SK-N-DZ (cell line): ENCODE results near the gene RBFOX1.

Source experiments
- DNase-seq: peaks from one replicate; pipeline ENCODE4 v3.0.0-alpha.2; 2015; ENCODE audit warnings: low spot score

RBFOX1 gene

DNA sequence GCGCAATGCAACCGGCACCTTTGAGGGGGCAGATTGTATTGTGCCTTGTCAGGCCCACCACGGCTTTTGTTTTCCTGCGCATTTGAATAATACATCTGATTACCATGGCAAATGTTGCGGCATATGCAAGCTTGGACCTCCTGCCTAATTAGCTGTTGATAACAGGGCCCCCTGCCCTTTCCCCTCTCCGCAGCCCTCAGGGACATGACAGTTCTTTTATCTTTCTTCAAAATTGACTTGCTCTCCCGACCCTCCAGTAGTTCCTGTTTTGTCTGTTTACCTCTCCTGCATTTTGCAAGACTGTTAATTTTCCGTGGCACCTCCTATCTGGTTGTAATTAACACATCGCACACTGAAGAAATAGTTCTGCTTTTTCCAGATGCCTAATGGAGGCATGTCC lies 86.8 kb downstream of the RBFOX1 start:
- DNase-seq = no peak

DNA sequence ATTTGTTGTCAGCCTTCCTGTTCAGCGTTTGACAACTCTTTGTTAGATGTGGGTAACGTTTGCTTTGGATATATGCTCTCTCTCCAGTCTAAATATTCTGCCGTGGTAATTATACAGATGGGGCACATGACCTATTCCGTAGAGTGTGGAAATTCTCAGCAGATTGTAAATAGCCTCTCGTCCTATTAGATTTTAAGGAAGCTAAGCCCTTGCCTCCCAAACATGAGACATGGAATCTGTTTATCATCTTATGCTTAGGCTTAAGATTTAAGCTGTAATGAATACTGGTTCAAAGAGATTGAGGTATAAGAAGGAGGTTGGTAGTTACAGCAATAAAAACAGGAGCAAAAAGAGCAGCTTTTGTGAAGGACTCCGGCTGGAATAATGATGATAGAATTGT lies 87.4 kb downstream of the RBFOX1 start:
- no peak for DNase-seq

DNA sequence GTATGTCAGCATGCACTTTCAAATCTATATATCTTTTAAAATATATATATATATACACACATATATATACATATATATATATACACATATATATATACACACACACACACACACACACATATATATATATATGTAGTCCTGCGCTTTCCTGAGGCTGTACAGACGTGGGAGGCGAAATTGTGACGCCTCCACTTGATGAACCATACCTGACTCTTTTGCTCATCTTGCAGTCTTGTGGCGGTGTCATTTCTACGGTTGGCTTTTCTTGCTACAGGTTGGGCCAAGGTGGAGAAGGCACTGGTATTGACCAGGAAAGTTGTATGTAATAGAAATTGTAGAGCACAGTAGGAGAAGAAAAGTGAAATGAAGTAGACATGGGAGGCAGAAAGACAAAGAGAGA lies 88.2 kb downstream of the RBFOX1 start:
- DNase-seq = no peak

DNA sequence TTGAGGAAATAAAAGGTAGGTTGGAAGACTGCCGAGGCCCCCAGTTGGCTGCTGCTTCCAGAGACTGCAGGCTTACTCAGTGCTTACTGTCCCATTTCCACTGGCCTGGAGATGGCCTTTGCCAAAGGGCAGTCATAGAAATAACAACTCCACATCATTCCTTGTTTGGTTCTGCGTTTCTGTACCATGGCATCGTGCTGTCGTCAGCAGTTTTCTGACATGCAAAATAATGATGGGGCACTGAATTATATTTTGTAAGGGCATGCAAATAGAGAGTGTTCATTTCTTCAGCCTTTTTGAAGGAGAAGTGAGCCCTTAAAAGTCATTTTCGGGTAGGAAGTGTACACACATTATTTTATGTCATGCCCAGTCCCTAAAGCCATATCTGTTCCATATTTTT lies 88.9 kb downstream of the RBFOX1 start:
- no peak for DNase-seq

DNA sequence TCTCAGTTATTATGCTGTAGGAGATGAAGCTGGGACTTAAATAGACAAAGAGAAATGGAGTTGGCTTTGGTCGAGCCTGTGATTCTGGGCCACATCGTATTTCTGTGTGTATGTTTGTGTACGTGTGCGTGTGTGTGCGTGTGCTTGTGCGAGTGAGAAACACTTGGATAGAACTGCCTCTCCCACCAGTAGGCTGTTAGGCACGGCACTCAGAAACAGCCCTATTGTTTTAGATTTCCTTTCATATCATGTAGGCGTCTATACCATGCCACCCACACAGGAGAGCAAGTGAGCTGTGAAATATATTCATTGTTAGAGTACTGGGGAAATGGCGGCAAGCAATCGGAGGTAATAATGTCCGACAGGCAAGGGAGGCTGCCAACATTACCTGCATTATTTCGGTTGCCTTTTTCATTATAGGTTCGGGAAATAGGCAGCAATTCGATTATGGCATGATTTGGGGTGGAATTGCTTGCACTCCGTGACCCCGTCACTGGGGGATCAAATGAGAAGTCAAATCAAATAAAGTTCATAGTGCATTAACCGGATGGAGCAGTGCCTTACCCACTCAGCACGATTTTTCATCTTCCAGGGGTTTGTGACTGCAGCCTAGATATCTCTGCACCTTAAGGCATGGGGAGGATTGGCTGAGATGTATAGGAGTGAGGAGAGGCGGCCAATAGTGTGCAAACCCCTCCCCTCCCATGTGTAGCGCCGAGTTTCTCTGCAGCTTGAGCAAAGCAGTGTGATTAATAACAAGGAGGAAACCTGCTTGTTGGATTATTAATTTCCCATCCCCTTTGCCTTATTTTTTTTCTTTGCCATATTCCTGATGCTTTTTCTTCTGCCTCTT lies 89.6 kb downstream of the RBFOX1 start:
- DNase-seq = no peak

DNA sequence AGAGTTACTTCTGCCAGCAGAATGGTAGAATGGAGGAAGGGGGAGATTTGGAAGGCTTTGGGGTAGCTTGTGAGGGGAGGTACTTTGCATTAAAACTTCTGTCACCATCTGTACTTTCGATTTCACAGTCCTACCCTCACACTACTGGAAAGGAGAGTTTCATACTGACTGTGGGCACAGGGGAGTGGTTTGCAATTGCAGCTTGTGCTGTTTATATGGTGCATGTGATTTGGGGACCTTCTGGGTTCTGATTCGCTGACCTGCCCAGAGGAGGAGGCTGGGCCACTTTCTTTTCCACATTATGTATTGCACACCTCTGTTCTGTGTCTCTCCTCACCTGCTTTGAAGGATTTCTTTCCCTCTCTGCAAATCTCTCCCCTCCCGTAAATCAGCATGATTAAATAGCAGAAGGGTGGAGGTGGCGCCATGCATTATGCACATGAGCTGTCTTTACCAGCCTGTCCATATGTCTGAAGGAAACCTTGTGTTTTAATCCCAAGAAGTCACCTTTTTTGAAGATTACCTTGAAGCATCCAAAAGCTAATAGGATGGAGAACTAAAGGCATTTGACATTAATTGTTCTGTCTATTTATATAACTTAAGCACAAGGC lies 90.9 kb downstream of the RBFOX1 start:
- no peak for DNase-seq

DNA sequence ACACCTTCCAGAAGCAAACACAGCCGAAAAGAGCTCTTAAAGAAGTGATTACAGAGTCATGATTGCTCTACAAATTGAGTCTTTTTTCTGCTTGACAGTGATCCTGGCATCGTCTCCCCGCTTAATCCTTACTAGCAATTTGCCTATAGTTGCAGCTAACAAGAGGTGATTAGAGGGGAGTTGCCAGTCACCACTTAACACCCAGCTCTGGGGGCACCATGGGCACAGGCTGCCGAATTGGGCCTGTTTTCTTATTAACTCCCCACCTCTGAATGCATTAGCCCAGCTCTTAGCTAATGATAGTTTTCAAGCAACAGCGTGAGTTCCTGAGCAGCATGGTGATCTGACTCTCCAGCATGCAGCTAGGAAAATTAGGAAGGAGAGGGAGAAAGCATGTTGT lies 93.5 kb downstream of the RBFOX1 start:
- no peak for DNase-seq

DNA sequence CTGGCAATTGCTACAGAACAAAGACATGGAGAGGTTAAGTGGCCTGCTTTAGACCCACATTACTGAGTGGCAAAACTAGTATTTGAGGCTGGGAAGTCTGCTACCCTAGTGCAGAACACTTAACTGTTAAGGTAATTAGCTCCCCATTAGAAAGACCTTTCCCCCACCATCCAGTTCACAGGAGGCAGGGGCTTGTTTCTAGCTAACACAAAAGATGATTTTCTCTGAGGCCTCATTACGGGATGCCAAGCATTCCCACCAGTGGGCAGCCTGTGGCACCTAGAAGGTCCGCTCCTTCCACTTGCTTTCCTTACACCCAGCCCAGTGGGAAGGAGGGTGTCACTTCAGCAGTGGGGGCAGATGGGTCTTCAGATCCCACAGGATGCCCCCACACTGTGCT lies 99.1 kb downstream of the RBFOX1 start:
- DNase-seq = no peak

DNA sequence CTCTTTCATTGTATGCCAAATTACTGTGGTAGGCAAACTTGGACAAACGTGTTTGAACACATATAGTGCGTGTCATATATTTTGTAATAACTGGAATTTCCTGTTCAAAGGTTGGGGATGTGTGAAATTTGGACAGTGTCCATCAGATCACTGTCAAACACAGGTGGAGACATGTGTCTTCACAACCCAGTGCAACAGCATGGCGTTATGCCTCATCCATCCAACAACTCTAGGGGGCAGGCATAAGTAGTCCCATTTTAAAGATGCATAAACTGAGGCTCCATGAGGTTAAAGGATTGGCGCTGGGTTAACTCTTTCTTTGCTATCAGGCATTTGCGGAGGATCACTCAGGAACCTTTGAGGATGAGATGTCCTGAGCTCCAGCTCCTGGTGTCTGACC lies 103.7 kb downstream of the RBFOX1 start:
- DNase-seq = no peak

DNA sequence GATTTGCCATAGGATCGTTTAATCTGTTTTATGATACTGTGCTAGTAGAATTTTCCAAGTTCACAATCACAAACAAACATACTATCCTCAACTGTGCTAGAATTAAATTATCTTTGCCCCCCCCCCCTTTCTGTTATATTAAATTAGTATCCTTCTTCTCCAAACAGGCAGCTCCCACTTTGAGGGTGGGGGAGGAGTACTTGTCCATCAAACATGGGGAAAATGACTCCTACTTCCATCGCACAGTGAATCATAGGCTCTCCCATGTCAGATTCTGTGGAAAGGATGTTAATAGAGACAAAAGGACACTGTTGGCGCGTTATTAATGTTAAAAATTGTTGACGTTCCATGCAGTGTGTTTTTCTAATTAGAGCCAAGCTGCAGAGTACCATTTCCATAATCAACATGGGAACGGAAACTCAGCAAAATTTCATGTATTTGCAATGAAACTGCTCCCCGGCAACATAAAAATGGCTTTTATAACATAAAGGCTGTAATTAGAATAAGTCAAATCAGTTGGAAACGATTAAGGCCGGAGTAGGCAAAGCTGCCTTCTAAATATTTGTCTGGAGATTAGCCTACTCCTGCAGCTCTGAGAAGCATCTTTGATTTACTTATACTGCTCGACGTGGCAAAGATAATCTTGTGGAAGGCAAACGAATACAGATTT lies 104.6 kb downstream of the RBFOX1 start:
- no peak for DNase-seq

DNA sequence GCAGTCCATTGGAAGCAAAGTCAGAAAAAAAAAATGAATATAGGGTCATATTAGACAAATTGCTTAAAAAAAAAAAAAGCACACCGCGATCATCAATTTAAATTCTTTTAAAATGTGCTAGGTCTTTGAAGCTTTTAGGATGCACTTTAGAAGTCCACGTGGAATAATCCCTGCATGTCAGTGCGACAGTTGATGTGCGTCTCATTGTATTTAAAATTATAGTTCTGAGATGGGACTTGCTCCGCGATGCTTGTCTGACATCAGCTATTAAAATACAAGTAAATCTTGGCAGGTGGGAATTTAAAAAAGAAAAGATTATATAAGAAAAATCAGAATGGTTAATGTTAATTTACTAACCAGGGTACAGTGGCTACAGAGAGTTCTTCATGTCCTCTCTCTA lies 105.2 kb downstream of the RBFOX1 start:
- DNase-seq = no peak

DNA sequence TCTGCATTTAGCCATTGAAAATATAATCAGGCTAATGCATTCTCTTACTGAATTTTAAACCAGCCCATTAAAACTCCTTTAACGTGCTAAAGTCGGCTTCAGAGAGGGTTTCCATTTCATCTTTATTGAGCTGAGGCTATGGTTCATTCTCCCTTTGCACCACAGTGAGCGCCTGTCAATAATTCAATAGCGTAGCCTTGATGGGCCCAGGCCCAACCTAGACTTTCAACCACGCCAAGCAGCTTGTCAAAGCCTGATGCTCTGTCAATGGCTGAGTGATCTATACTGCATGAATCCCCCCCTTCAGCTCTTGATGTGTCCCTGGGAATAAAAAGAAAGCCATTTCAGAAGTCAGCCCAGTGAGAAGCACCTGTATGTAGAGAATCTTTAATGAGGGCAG lies 106.0 kb downstream of the RBFOX1 start:
- DNase-seq = no peak

DNA sequence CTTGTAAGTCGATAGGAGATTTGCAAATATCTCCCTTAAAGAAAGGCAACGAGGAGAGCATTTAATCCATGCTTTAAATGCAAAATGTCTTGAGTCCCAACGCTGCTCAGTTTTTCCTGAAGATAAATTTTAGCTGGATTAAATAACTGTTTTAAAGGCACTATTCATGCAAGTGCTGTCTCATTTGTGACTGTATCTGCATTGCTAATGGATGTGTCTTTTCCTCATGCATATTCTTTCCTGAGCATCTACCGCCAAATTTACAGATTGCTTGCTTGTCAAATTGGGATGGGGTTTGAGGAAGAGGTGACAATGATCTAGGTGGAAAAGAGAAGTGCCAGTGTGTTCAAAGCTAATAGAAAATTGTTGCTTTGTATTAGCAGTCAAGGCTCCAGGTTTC lies 106.9 kb downstream of the RBFOX1 start:
- no peak for DNase-seq

DNA sequence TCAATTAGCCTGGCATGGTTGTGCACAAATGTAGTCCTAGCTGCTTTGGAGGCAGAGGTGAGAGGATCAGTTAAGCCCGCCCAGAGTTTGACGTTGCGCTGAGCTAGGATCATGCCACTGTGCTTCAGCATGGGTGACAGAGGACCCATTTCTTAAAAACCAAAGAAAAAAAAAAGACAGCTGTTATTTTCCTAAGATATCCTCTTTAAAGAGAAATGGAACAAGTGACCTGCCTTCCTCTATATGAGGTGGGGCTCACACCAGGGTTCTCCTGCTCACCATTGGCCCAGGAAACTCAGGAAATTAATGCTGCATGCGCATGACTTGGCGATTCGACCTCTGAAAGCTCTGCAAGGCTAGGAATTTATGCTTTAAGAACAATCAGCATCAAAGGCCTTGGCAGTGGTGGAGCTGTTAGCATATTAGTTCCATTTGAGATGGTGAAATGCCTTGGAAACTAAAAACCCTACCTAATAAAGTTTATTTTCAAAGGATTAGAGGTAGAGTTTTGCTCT lies 108.3 kb downstream of the RBFOX1 start:
- no peak for DNase-seq

DNA sequence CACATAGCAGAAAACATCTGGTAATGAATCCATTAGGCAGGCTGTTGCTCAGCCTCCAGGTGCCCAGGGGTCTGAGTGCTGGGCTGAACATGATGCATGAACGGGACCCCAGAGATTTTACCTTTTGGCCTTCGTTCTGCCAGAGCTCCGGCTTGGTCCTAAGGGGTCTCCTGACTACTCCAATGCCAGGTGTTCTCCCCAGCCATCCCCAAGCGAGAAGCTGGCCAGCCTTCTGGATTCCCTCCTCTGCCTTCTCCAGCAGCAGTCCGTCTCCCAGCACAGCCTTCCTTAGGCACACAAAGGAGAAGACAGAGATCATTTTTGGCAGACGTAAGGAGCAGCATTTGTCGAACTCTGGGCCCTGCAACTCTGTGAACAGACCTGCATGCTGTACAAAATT lies 109.4 kb downstream of the RBFOX1 start:
- DNase-seq = no peak

DNA sequence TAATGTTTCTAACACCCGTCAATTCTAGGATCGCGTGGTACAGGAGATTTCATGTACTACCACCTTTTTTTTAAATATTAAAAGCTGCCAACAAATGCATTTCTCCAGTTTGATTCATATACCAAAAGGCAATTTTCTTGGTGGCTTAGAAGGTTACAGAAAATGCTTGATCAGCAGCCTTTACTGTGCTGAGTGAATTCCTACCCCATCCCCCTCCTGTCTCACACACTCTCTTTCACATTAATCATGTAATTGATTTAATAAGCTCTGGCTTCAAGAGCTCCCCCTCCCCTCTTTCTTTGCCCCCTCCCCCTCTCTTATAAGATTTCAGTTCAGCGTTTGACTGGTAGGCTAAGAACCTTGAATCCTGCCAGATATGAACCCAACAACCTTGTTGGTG lies 110.5 kb downstream of the RBFOX1 start:
- DNase-seq = no peak

DNA sequence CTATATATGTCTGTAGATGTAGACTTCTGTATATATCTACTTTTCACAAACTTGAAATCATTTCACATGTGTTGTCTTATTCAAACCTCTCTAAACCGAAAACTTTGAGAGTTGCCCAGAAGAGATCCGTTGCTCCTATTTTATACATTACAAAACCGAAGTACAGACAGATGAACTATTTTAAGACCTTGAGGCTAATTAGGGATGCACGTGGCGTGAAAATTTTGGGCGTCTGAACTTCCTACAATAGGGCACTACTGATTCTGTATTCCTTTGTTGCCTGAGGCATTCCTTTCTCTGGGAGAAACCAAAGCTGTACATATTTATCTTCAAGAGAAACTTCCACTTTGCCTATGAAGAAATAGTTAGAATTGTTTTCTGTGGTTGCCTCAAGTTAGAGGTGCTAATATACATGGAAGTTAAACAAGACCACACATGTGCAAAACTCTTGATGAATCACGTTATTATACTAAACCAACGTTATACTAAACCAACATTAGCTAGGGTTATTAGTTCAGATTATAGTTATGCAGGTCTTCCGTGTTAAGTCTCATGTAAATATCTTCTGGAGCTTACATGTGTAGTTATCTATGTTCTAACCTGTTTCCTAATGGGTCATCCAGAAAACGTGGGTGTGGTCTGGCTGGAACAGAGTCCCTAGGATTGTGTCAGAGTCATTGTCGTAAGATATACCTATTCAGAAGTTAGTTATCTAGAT lies 111.2 kb downstream of the RBFOX1 start:
- DNase-seq = no peak

DNA sequence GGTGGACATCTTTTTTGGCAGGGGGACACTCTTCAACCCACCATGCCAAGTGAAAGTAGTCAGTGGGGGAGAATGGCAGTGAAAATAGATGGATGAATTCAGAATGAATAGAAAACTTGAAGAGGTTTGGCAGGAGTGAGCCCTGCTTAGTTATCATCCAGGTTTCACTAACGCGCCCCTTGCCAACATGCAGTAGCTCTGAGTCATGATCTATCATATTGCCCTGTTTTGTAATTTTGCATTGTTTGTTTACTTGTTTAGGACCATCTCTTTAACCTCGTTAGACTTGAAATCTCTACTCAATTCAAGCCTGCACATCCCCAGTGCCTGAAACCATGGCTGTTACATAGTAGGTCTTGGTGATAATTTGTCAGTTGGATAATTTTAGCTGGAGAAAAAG lies 116.7 kb downstream of the RBFOX1 start:
- DNase-seq = no peak

DNA sequence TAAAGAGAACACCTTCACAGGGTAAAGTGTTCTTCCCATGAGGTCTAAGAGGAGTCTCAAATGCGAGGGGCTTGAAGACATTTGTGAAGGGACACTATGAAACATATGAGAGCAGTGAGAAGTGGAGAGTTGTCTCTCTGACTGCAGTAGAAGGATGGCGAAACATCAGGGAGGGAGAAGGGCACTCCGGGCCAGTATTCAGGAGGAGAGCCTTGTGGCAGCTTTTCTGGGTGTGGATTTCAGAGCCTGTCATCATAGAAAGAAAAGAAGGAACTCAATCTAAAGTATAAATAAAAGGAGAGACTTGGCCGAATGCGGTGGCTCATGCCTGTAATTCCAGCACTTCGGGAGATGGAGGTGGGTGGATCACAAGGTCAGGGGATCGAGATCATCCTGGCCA lies 117.2 kb downstream of the RBFOX1 start:
- no peak for DNase-seq

DNA sequence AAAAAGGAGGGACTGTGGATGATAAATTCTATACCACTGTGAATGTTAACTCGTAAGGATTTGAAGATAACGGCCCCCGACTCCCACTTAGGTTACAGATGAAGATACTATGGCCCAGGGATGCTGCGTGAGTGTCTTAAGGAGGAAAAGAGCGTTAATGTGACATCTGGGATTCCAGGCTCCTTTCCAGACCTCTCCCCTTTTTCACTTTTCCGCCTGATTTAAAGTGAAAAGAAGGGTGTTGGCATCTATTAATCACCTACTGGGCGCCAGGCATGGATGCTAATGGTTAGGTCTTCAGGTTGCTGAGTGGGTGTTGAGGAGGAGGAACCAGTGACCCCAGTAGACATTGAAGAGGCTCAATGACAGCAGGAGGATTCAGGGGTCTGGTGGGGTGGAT lies 117.8 kb downstream of the RBFOX1 start:
- DNase-seq = no peak

DNA sequence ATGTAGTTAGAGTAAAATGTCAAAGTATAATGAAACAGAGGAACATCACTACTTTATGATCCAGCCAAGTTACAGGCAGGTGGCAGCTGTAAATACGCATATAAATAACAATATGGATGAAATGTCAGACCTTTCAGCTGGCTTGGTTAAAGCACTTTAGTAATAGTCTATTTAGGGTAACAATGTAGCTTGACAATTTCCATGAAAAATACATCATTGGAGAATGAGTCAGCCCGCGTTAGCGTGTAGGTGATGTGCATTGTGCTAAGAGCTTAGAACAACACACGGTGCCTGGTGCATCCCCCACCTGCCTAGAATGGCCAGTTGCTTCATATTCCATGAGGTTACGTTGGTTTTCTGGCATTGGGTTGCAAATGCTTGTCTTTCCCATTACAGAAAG lies 119.4 kb downstream of the RBFOX1 start:
- no peak for DNase-seq

DNA sequence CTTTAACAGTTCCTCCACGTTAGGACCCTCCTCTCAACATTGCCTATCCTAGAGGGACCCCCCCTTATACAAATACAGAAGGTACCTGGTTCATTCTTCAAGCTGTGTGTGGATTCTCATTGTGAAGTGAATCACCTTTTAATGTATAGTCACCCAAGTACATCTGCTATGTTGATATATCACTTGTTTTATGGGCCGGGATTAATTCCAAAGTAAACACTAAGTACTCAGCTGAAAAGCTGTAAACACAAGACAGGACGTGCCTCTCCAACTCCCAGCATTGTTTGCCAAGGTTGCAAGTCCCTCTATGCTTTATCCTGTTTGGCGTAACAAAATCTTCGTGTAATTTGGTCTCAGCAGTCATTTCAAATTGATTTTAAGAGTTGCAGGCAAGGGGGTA lies 123.6 kb downstream of the RBFOX1 start:
- no peak for DNase-seq
